Left hindlimb (tissue), 1 donor: ENCODE results near the gene TGM3.

Source experiments
- DNase-seq: peaks from one replicate; pipeline ENCODE4 v3.0.0-alpha.2; 2018

The TGM3 gene

GRCh38 chr20:2385026-2385425 lies 89.2 kb downstream of the TGM3 start:
- DNase-seq: no peak

GRCh38 chr20:2385496-2385895 lies 89.7 kb downstream of the TGM3 start:
- DNase-seq: no peak

- DNase-seq: no peak
These were observed 90.8 kb downstream of the TGM3 start for GRCh38 chr20:2386516-2387179.

- DNase-seq: no peak
These were observed 91.4 kb downstream of the TGM3 start for GRCh38 chr20:2387180-2387577.

- DNase-seq: no peak
These were observed 91.8 kb downstream of the TGM3 start for GRCh38 chr20:2387580-2387979.
